Activated CD4-positive, alpha-beta T cell treated with anti-CD3 and anti-CD28 coated beads for 48 hours (primary cell): ENCODE measurements around the gene PGAP3.
A peak's percentile ranks its signal among the peaks of the same experiment; 100 is the strongest.
"Not testable (repeated sequence)": the region's sequence is repeated elsewhere in the genome, so short reads cannot be mapped to it uniquely, and the experiment has no call there.

Source experiments
- DNase-seq: peaks from one replicate; pipeline ENCODE4 v3.0.0-alpha.2; 2020

The PGAP3 gene

GRCh38 chr17:39687546-39688474 lies at the start of gene PGAP3:
PGAP3 (minus strand) TSS chr17:39688057; CDS start chr17:39688014, 43 bp downstream.
- DNase-seq: peak; percentile 89

GRCh38 chr17:39737206-39737759 lies 49.4 kb upstream of the PGAP3 start:
- no peak for DNase-seq

GRCh38 chr17:39736319-39737165 lies 48.7 kb upstream of the PGAP3 start:
- no peak for DNase-seq

- DNase-seq: no peak
Observed at GRCh38 chr17:39735882-39736281, 48.0 kb upstream of the PGAP3 start.

DNA sequence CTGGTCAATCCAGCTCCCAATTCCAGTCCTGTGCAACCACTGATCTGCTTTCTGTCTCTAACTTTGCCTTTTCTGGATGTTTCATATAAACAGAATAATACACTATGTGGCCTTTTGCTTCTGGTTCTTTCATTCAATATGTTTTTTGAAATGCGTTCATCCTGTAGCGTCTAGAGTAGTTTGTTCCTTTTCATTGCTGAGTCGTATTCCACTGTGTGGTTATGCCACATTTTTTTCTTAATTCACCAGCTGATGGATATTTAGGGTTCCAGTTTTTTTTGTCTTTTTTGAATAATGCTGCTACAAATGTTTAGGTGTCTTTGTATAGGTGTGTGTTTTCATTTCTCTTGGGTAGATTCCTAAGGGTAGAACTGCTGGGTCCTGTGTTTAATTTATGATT lies 44.7 kb upstream of the PGAP3 start:
- no peak for DNase-seq

DNA sequence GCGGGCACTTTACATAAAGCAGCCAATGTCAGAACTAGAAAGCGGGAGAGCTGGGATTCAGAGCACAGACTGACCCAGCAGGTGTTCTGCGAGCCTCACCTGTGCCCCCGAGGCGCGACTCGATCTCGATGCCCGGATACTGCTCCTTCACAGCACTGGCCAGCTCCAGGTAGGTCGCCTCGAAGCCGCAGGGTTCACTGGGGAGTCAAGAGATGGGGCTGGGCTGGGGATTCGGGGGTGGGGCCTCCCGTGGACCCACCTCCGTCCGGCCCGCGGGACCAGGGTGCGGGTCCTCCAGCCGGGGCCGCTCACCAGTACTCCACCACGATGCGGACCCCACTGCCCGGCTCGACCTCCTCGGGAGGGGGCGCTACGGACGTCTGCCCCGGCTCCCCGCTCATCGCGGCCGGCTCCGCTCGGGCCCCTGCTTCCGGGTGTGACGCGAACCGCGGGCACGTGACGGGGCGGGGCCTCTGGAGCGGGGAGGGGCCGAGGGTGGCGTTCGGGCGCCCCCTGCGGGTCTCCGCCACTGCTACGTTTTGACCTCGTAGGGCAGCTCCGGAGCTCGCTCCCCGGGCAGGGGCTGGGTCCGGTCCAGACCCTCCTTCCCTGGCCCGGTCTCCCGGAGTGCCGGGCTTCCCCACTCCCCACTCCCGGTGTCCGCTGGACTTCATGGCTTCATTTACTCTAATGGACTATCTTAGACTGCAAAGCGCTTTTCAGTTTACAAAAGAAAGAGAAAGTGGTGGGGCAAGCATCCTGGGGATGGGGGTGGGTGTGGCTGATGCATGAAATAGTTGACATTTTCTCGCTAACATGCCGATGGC lies 42.5 kb upstream of the PGAP3 start, which contains the start of gene MIEN1:
MIEN1 (minus strand) TSS at position 438 of the 827 bp plus-strand sequence; CDS start at position 401, 37 bp downstream.
- DNase-seq: peak; percentile 95

DNA sequence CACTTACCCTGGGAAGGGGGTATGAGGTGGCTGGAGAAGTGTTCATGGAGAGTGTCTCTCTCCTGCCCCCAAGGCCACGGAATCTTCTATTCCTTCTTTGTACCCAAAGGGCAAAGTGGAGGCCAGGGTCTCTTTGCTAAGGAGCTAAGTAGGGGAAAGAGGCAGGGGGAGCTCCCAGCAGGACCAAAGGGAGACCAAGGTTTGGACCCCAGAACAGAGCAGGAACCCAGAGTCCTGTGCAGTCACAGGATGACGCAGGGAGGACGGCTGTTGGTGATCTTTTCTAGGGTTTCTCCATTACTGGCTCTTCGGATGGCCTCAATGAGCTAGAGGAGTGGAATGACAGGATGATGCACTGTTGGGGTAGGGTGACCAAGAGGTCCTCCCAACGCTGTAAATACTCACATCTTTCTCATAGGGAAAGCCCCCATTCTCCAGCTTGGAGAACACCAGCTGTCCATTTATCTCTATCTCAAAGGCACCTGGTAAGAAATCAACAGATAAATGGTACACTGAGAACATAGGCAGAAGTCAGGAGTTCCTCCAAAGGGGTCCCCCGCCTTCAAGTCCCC lies 41.5 kb upstream of the PGAP3 start:
- no peak for DNase-seq

- DNase-seq: no peak
Observed at GRCh38 chr17:39727556-39727955, 39.7 kb upstream of the PGAP3 start.

DNA sequence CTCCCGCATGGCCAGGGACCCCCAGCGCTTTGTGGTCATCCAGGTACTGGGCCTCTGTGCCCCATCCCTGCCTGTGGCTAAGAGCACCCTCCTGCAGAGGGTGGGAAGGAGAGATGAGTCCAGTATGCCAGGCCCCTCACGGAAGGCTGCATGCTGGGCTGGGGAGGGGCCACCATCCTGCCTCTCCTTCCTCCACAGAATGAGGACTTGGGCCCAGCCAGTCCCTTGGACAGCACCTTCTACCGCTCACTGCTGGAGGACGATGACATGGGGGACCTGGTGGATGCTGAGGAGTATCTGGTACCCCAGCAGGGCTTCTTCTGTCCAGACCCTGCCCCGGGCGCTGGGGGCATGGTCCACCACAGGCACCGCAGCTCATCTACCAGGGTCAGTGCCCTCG lies 38.8 kb upstream of the PGAP3 start:
- DNase-seq: no peak

DNA sequence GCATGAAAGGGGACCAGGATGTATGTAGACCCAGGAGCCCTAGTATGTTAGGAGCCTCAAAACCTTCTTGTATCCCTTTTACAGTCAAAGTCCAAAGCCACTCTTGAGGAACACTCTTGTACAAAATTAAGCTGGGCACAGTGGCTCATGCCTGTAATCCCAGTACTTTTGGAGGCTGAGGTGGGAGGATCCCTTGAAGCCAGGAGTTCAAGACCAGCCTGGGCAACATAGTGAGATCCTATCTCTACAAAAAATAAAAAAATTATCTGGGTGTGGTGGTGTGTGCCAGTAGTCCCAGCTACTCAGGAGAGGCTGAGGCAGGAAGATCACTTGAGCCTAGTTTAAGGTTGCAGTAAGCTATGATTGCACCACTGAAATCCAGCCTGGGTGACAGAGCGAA lies 38.1 kb upstream of the PGAP3 start:
- DNase-seq: not testable (repeated sequence)

- DNase-seq: no peak
Observed at GRCh38 chr17:39724731-39725130, 36.9 kb upstream of the PGAP3 start.

- DNase-seq: peak; percentile 50
Observed at GRCh38 chr17:39722965-39723848, 35.4 kb upstream of the PGAP3 start.

- no peak for DNase-seq
Observed at GRCh38 chr17:39722104-39722503, 34.2 kb upstream of the PGAP3 start.

DNA sequence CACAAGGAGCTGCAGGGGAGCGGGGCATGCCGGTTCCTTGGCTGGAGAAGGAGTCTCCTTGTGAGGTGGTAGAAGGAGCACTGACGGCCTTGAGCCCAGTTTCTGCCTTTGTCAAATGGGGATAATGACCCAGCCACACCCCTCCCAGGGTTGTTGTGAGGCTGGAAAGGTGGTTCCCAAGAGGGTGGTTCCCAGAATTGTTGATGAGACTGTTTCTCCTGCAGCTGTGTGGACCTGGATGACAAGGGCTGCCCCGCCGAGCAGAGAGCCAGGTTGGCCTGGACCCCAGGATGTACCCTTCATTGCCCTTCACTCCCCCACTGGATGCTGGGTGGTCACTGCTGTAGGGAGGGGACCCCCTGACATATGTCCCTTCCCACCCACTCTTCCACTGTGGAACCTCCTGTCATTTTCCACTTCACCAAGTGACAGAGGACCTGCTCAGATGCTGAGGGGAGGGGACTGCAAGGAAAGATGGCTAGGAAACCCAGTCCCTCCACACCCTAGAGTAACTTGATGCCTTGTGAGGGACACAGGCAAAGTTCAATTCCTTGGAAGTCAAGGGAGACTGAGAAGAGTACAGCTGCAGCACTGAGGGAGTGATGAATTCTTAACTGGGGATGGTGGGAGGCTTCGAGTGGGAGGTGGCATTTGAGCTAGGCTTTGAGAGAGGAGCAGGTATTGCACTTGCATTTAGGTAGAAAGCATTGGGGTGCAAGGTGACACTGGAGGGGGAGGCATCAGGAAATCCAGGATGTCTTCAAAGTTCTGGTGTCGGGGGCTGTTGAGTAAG lies 31.9 kb upstream of the PGAP3 start:
- no peak for DNase-seq

- DNase-seq: no peak
Observed at GRCh38 chr17:39717660-39718059, 29.8 kb upstream of the PGAP3 start.

DNA sequence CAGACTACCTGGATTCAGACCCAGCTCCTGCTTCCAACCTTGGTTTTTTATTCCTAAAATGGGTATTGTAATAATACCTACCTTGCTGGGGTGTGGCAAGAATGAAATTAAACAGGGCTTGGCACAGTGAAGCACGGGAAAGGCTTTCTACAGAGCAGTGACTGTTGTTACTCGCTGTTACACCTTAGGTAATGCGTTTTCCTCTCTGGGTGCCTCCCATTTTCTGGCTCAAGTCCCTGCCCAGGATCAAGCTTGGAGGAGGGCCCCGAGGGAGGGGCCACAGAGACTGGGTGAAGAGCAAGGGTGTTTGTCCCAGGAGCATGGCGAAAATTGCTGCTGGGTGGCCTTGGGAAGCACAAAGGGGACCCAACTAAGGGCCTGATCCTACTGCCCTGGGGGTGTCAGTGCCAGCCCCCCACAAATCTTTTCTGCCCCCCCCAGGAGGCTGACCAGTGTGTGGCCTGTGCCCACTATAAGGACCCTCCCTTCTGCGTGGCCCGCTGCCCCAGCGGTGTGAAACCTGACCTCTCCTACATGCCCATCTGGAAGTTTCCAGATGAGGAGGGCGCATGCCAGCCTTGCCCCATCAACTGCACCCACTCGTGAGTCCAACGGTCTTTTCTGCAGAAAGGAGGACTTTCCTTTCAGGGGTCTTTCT lies 29.2 kb upstream of the PGAP3 start:
- no peak for DNase-seq

- no peak for DNase-seq
Observed at GRCh38 chr17:39716073-39716818, 28.4 kb upstream of the PGAP3 start.

GRCh38 chr17:39715375-39716072 lies 27.7 kb upstream of the PGAP3 start:
- no peak for DNase-seq
